Natural killer cell (primary cell): ENCODE measurements around the gene LAG3. TPM values are rescaled to one million over a fixed set of nuclear protein-coding genes. Genes with fewer than 3 reads are reported as not detected.

Experiments used
- ATAC-seq, 3 donors: fragments of 150-1000 bp in 2 of 3; fragments of 200-7000 bp in 1 of 3; cut with Tn5 transposase; 1 replicate in 1 of 3; 2 replicates in 2 of 3; pipeline ENCODE4 v1.10.0; 2021; ENCODE audit warnings: mild to moderate bottlenecking in 2 of 3, moderate library complexity in 2 of 3
- DNase-seq, 2 donors: peaks; one replicate each; pipeline versions ENCODE4 v3.0.0 to v3.0.0-alpha.2; 2013 to 2021; ENCODE audit warnings: mixed read lengths in 1 of 2
- H3K27ac ChIP-seq: one replicate; pipeline ENCODE4 v1.5.1; 2013; ENCODE audit warnings: mild to moderate bottlenecking, low read length
- H3K27me3 ChIP-seq: one replicate; pipeline ENCODE4 v1.6.1; 2013; ENCODE audit warnings: low read length; ENCODE audit not compliant: control insufficient read depth, insufficient read depth
- H3K36me3 ChIP-seq: one replicate; pipeline ENCODE4 v1.6.1; 2013; ENCODE audit warnings: low read length; ENCODE audit not compliant: control insufficient read depth, insufficient read depth
- H3K4me1 ChIP-seq: one replicate; pipeline ENCODE4 v1.6.1; 2013; ENCODE audit warnings: low read length; ENCODE audit not compliant: control insufficient read depth, insufficient read depth
- H3K4me3 ChIP-seq: one replicate; pipeline ENCODE4 v1.5.1; 2013; ENCODE audit warnings: low read length
- H3K9me3 ChIP-seq: one replicate; pipeline ENCODE4 v1.6.1; 2013; ENCODE audit warnings: low read length; ENCODE audit not compliant: control insufficient read depth, insufficient read depth
- H3K27ac Mint-ChIP-seq, 2 donors: one replicate each; pipeline ENCODE4 v1.8.0; 2022; ENCODE audit warnings: mild to moderate bottlenecking in 2 of 2, mixed read lengths in 2 of 2, moderate library complexity in 1 of 2
- H3K27me3 Mint-ChIP-seq, 2 donors: one replicate each; pipeline ENCODE4 v1.8.0; 2022; ENCODE audit warnings: low read depth in 2 of 2, mixed read lengths in 2 of 2
- H3K36me3 Mint-ChIP-seq: one replicate; pipeline ENCODE4 v1.8.0; 2022; ENCODE audit warnings: mixed read lengths
- H3K4me1 Mint-ChIP-seq, 2 donors: one replicate each; pipeline ENCODE4 v1.8.0; 2022; ENCODE audit warnings: mixed read lengths in 2 of 2
- H3K4me3 Mint-ChIP-seq: one replicate; pipeline ENCODE4 v1.8.0; 2022; ENCODE audit warnings: mild to moderate bottlenecking, moderate library complexity, mixed read lengths
- H3K9me3 Mint-ChIP-seq, 2 donors: one replicate each; pipeline ENCODE4 v1.8.0; 2022; ENCODE audit warnings: mixed read lengths in 2 of 2
- WGBS: methylation state at CpG from one replicate; pipeline ENCODE4 v1.1.7; 2013; ENCODE audit warnings: missing lambda C conversion rate; ENCODE audit not compliant: insufficient coverage; 5-methylcytosine and 5-hydroxymethylcytosine counted together
- intact Hi-C: fragments of 100-400 bp; cut with micrococcal nuclease; formaldehyde crosslinking; loops from one replicate; pipeline ENCODE4 v1.14.2; 2022
- total RNA-seq, 4 donors: library from RNA; stranded (reverse); fragments of 120-200 nt in 1 of 4; gene quantifications; one replicate each; pipeline versions ENCODE4 v1.2.3 to v1.2.4, GENCODE V29; 2013 to 2022
- TF ChIP-seq, protein P1 (sequence below): fragments of 200-600 bp; IDR thresholded peaks from one replicate; pipeline ENCODE4 v1.8.0; 2022; ENCODE audit warnings: antibody characterized with exemption

Gene LAG3
- total RNA-seq, 3 donors from 2014 or later (not counting 1 experiment from before 2014, with no cell fraction given), result 0.36 to 7.6 (median 0.78) TPM

DNA sequence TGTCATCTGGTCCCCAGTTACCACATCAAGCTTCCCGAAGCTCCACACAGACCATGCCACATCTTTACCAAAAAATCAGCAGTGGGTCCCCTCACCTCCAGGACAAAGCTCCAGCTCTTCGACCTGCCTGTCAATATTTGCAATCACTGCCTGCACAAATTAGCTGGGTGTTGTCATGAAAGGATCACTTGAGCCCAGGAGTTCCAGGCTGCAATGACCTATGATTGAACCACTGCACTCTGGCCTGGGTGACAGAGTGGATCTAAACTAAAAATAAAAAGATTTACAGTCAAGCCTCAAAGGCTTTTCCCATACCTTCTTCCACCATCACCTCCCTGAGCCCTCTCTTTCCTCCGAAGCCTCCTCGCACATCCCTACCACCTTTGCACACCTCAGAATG is 24.3 kb downstream of the LAG3 start:
- H3K36me3 Mint-ChIP-seq, result no peaks in the 10 kb centered on the region
- H3K9me3 ChIP-seq, result no peaks in the 10 kb centered on the region
- H3K27ac Mint-ChIP-seq, result no peak overlapping the region

DNA sequence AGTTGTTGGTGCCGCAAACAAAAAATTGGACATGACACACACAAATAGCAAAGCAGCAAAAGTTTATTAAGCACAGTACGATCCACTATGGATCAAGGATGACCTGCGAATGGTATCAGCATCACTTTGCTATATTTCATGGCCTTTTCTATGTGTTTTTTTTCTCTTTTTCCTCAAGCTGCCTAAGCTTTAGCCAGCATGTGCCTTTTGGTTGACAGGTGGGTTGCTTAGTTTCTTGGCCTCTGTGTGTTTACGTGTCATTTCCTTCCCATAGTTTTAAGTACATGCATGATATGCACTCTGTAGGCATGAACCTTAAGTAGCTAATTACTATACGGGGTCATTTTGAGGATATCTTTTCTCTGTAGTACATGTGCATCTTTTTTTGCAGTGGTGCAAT is 26.8 kb downstream of the LAG3 start:
- H3K4me3 Mint-ChIP-seq, result no peak overlapping the region
- no peaks in the 10 kb centered on the region for H3K9me3 Mint-ChIP-seq
- no peaks in the 10 kb centered on the region for H3K36me3 Mint-ChIP-seq
- H3K4me1 Mint-ChIP-seq, result no peaks in the 10 kb centered on the region
- 94% methylated on average over 5 of the region's 5 CpGs for WGBS
- ATAC-seq (no peak), DNase-seq (no peak)
- TF ChIP-seq, protein P1, sequence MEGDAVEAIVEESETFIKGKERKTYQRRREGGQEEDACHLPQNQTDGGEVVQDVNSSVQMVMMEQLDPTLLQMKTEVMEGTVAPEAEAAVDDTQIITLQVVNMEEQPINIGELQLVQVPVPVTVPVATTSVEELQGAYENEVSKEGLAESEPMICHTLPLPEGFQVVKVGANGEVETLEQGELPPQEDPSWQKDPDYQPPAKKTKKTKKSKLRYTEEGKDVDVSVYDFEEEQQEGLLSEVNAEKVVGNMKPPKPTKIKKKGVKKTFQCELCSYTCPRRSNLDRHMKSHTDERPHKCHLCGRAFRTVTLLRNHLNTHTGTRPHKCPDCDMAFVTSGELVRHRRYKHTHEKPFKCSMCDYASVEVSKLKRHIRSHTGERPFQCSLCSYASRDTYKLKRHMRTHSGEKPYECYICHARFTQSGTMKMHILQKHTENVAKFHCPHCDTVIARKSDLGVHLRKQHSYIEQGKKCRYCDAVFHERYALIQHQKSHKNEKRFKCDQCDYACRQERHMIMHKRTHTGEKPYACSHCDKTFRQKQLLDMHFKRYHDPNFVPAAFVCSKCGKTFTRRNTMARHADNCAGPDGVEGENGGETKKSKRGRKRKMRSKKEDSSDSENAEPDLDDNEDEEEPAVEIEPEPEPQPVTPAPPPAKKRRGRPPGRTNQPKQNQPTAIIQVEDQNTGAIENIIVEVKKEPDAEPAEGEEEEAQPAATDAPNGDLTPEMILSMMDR, result no peak
- Histone ChIP-seq H3K36me3 (no peaks in the 10 kb centered on the region), H3K4me3 (no peak overlapping the region), H3K9me3 (no peaks in the 10 kb centered on the region), H3K27me3 (peaks cover 6% of the 10 kb centered on the region), H3K27ac (no peak overlapping the region), H3K4me1 (no peaks in the 10 kb centered on the region)
- peaks cover 14 to 28% of the 10 kb centered on the region in 2 donors for H3K27me3 Mint-ChIP-seq
- intact Hi-C loops, result no loop called here
- H3K27ac Mint-ChIP-seq, result no peak overlapping the region

More for the DNA sequence above, 24.3 kb downstream of the LAG3 start:
- no peak for DNase-seq
- Mint-ChIP-seq H3K27me3 (peaks cover 28 to 53% of the 10 kb centered on the region in 2 donors), H3K4me3 (no peak overlapping the region), H3K9me3 (no peaks in the 10 kb centered on the region), H3K4me1 (peaks cover 0 to 13% of the 10 kb centered on the region in 2 donors)
- ATAC-seq, result no peak
- peaks cover 6% of the 10 kb centered on the region for H3K27me3 ChIP-seq
- peaks cover 16% of the 10 kb centered on the region for H3K4me1 ChIP-seq
- TF ChIP-seq, protein P1, result no peak
- no peak overlapping the region for H3K4me3 ChIP-seq
- H3K36me3 ChIP-seq, result no peaks in the 10 kb centered on the region
- no peak overlapping the region for H3K27ac ChIP-seq
- intact Hi-C loops, result no loop called here
- 92% methylated on average over 4 of the region's 4 CpGs for WGBS

DNA sequence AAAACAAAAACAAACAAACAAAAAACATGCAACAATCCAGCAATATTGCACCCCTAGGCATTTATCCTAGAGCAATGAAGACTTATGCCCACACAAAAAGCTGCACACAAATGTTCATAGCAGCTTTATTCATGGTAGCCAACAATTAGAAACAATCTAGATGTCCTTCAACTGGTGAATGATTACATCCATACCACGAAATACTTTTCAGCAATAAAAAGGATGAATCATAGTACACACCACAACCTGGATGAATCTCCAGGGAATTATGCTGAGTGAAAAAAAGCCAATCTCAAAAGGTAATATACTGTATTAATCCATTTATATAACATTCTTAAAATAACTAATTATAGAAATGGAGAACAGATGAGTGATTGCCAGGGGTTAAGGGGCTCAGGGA is 34.9 kb downstream of the LAG3 start:
- Histone ChIP-seq H3K9me3 (no peaks in the 10 kb centered on the region), H3K4me3 (no peak overlapping the region), H3K27ac (no peak overlapping the region), H3K4me1 (no peaks in the 10 kb centered on the region), H3K27me3 (no peaks in the 10 kb centered on the region), H3K36me3 (no peaks in the 10 kb centered on the region)
- TF ChIP-seq, protein P1, result no peak
- H3K36me3 Mint-ChIP-seq, result no peaks in the 10 kb centered on the region
- intact Hi-C loops, result no loop called here
- no peak for ATAC-seq
- H3K27me3 Mint-ChIP-seq, result peaks cover 6 to 14% of the 10 kb centered on the region in 2 donors
- no CpG with 5 or more reads among the region's 1 CpG for WGBS
- no peaks in the 10 kb centered on the region for H3K4me1 Mint-ChIP-seq
- no peak for DNase-seq
- H3K4me3 Mint-ChIP-seq, result no peak overlapping the region
- H3K9me3 Mint-ChIP-seq, result no peaks in the 10 kb centered on the region
- no peak overlapping the region for H3K27ac Mint-ChIP-seq

DNA sequence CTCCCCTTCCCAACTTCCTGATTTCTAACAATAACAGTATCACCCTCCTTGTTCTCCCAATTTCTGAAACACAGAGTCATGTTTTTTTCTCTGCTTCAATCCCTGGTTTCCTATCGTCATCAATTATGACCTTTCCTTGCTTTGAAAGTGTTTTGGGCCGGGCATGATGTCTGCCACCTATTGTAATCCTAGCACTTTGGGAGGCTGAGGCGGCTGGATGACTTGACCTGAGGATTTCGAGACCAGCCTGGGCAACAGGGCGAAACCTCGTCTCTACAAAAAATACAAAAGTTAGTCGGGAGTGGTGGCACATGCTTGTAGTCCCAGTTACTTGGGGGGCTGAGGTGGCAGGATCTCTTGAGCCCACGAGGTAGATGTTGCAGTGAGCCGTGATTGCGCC is 36.7 kb downstream of the LAG3 start:
- Histone ChIP-seq H3K36me3 (no peaks in the 10 kb centered on the region), H3K4me1 (no peaks in the 10 kb centered on the region), H3K4me3 (no peak overlapping the region), H3K27ac (no peak overlapping the region), H3K9me3 (no peaks in the 10 kb centered on the region), H3K27me3 (no peaks in the 10 kb centered on the region)
- peaks cover 6 to 18% of the 10 kb centered on the region in 2 donors for H3K27me3 Mint-ChIP-seq
- no peaks in the 10 kb centered on the region for H3K36me3 Mint-ChIP-seq
- H3K4me1 Mint-ChIP-seq, result no peaks in the 10 kb centered on the region
- H3K9me3 Mint-ChIP-seq, result no peaks in the 10 kb centered on the region
- no peak for DNase-seq
- TF ChIP-seq, protein P1, result no peak
- intact Hi-C loops, result no loop called here
- no peak overlapping the region for H3K4me3 Mint-ChIP-seq
- 90% methylated on average over 10 of the region's 10 CpGs for WGBS
- ATAC-seq, result no peak
- H3K27ac Mint-ChIP-seq, result no peak overlapping the region
